MM.1S (cell line): ENCODE results near the gene ROR2.

Experiments used
- CTCF ChIP-seq: fragments of 300-600 bp; sonication (generic); IDR thresholded peaks from 2 replicates; pipeline ENCODE4 v1.5.1; 2016; ENCODE audit warnings: antibody characterized with exemption, low read length, mixed read lengths
- EZH2 ChIP-seq: fragments of 300-600 bp; sonication (generic); optimal IDR thresholded peaks from 2 replicates; pipeline ENCODE3; 2017; ENCODE audit warnings: low read depth, mild to moderate bottlenecking, antibody characterized with exemption, low read length, mixed read lengths
- EZH2phosphoT487 ChIP-seq: fragments of 300-600 bp; sonication (generic); IDR thresholded peaks from 2 replicates; pipeline ENCODE4 v1.6.1; 2018; ENCODE audit warnings: antibody characterized with exemption, low read length

DNA sequence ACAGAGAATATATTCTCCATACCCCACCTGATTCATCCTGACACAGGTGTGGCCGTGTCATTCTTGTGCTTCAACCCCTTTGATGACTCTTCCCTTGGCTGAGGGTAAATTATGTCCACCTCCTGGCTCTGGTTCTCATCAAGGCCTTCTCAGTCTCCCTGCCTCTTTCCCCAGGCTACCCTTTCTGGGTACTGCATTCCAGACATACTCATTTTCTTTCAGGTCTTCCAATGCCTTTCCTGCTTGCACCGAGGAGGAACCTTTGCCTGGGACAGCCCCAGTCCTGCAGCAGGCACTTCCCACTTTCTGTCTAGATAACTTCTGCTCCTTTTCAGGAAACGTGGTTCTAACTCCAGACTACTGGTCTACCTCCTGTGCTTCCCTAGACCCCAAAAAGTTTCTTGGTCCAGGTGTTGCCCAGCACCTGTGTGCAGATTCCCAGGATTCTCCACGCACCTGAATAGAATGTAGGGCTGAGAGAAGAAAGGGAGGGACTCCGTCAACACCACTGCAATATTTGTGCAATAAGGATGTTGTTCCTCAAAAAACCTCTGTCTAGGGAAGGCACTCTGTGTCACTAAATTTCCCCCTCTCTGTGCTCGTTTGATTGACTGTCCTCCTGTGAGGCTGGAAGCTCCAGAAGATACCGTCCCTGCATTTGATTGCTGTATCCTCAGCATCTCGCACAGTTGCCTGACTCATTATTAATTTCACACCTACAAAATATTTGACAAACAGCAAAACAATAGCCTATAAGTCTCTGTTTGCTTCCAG lies 271.0 kb downstream of the ROR2 start:
- TF ChIP-seq CTCF (no peak), EZH2 (no peak), EZH2phosphoT487 (no peak)
